Measurements from ENCODE around the gene DAPK3.

DAPK3 gene

GRCh38 chr19:3936506-3937442, 34.1 kb downstream of the DAPK3 start:
- no peaks in the 10 kb centered on the region for H3K27me3 ChIP-seq (ENCODE audit: control insufficient read depth, insufficient read depth, low read length)
- peaks cover 32% of the 10 kb centered on the region for H3K36me3 ChIP-seq (ENCODE audit: control insufficient read depth, insufficient read depth, low read length)
- no peak overlapping the region for H3K9ac ChIP-seq (ENCODE audit: low read depth, low read length)
- H3K4me1 ChIP-seq (ENCODE audit: control insufficient read depth, insufficient read depth, low read length): no peaks in the 10 kb centered on the region
- no peak overlapping the region for H3K4me3 ChIP-seq (ENCODE audit: low read depth, low read length)
- H3K9me3 ChIP-seq (ENCODE audit: control insufficient read depth, insufficient read depth, low read length): no peaks in the 10 kb centered on the region

GRCh38 chr19:3932931-3933810, 37.7 kb downstream of the DAPK3 start, which contains the start of gene NMRK2:
Gene NMRK2 (plus strand): TSS chr19:3933069. CDS start chr19:3933672, 603 bp downstream.
- H3K4me3 ChIP-seq (ENCODE audit: low read depth, low read length): peak within 1 kb of the TSS; percentile 57
- H3K9me3 ChIP-seq (ENCODE audit: control insufficient read depth, insufficient read depth, low read length): no peaks in the 10 kb centered on the region
- peak within 1 kb of the TSS; percentile 73 for H3K9ac ChIP-seq (ENCODE audit: low read depth, low read length)
- peaks cover 10% of the 10 kb centered on the region for H3K36me3 ChIP-seq (ENCODE audit: control insufficient read depth, insufficient read depth, low read length)
- H3K4me1 ChIP-seq (ENCODE audit: control insufficient read depth, insufficient read depth, low read length): no peaks in the 10 kb centered on the region
- H3K27me3 ChIP-seq (ENCODE audit: control insufficient read depth, insufficient read depth, low read length): no peaks in the 10 kb centered on the region

GRCh38 chr19:3931041-3931440, 39.9 kb downstream of the DAPK3 start:
- peaks cover 5% of the 10 kb centered on the region for H3K36me3 ChIP-seq (ENCODE audit: control insufficient read depth, insufficient read depth, low read length)
- no peak overlapping the region for H3K9ac ChIP-seq (ENCODE audit: low read depth, low read length)
- no peaks in the 10 kb centered on the region for H3K9me3 ChIP-seq (ENCODE audit: control insufficient read depth, insufficient read depth, low read length)
- H3K4me1 ChIP-seq (ENCODE audit: control insufficient read depth, insufficient read depth, low read length): no peaks in the 10 kb centered on the region
- H3K27me3 ChIP-seq (ENCODE audit: control insufficient read depth, insufficient read depth, low read length): no peaks in the 10 kb centered on the region
- H3K4me3 ChIP-seq (ENCODE audit: low read depth, low read length): no peak overlapping the region

- H3K9me3 ChIP-seq (ENCODE audit: control insufficient read depth, insufficient read depth, low read length): no peaks in the 10 kb centered on the region
- H3K36me3 ChIP-seq (ENCODE audit: control insufficient read depth, insufficient read depth, low read length): peaks cover 33% of the 10 kb centered on the region
These were observed 47.0 kb downstream of the DAPK3 start for GRCh38 chr19:3923912-3924311.

GRCh38 chr19:3923096-3923758, 47.7 kb downstream of the DAPK3 start:
- H3K36me3 ChIP-seq (ENCODE audit: control insufficient read depth, insufficient read depth, low read length): peaks cover 39% of the 10 kb centered on the region
- no peak overlapping the region for H3K4me3 ChIP-seq (ENCODE audit: low read depth, low read length)
- H3K27me3 ChIP-seq (ENCODE audit: control insufficient read depth, insufficient read depth, low read length): no peaks in the 10 kb centered on the region
- no peaks in the 10 kb centered on the region for H3K9me3 ChIP-seq (ENCODE audit: control insufficient read depth, insufficient read depth, low read length)
- H3K4me1 ChIP-seq (ENCODE audit: control insufficient read depth, insufficient read depth, low read length): no peaks in the 10 kb centered on the region
- no peak overlapping the region for H3K9ac ChIP-seq (ENCODE audit: low read depth, low read length)

More at GRCh38 chr19:3923912-3924311, 47.0 kb downstream of the DAPK3 start:
- no peak overlapping the region for H3K9ac ChIP-seq (ENCODE audit: low read depth, low read length)
- H3K4me1 ChIP-seq (ENCODE audit: control insufficient read depth, insufficient read depth, low read length): no peaks in the 10 kb centered on the region
- H3K4me3 ChIP-seq (ENCODE audit: low read depth, low read length): no peak overlapping the region
- no peaks in the 10 kb centered on the region for H3K27me3 ChIP-seq (ENCODE audit: control insufficient read depth, insufficient read depth, low read length)

GRCh38 chr19:3919793-3920192, 51.1 kb downstream of the DAPK3 start:
- Histone ChIP-seq H3K9me3 (ENCODE audit: control insufficient read depth, insufficient read depth, low read length) (no peaks in the 10 kb centered on the region), H3K9ac (ENCODE audit: low read depth, low read length) (no peak overlapping the region), H3K4me1 (ENCODE audit: control insufficient read depth, insufficient read depth, low read length) (no peaks in the 10 kb centered on the region), H3K27me3 (ENCODE audit: control insufficient read depth, insufficient read depth, low read length) (no peaks in the 10 kb centered on the region), H3K4me3 (ENCODE audit: low read depth, low read length) (no peak overlapping the region), H3K36me3 (ENCODE audit: control insufficient read depth, insufficient read depth, low read length) (peaks cover 42% of the 10 kb centered on the region)

- Histone ChIP-seq H3K9ac (ENCODE audit: low read depth, low read length) (no peak overlapping the region), H3K4me1 (ENCODE audit: control insufficient read depth, insufficient read depth, low read length) (no peaks in the 10 kb centered on the region), H3K27me3 (ENCODE audit: control insufficient read depth, insufficient read depth, low read length) (no peaks in the 10 kb centered on the region), H3K4me3 (ENCODE audit: low read depth, low read length) (no peak overlapping the region), H3K9me3 (ENCODE audit: control insufficient read depth, insufficient read depth, low read length) (no peaks in the 10 kb centered on the region), H3K36me3 (ENCODE audit: control insufficient read depth, insufficient read depth, low read length) (peaks cover 49% of the 10 kb centered on the region)
These were observed 54.9 kb downstream of the DAPK3 start for GRCh38 chr19:3916033-3916432.

- no peaks in the 10 kb centered on the region for H3K27me3 ChIP-seq (ENCODE audit: control insufficient read depth, insufficient read depth, low read length)
- peaks cover 6% of the 10 kb centered on the region for H3K9me3 ChIP-seq (ENCODE audit: control insufficient read depth, insufficient read depth, low read length)
- H3K4me3 ChIP-seq (ENCODE audit: low read depth, low read length): no peak overlapping the region
- H3K4me1 ChIP-seq (ENCODE audit: control insufficient read depth, insufficient read depth, low read length): no peaks in the 10 kb centered on the region
- H3K36me3 ChIP-seq (ENCODE audit: control insufficient read depth, insufficient read depth, low read length): peaks cover 54% of the 10 kb centered on the region
- H3K9ac ChIP-seq (ENCODE audit: low read depth, low read length): no peak overlapping the region
These were observed 56.7 kb downstream of the DAPK3 start for GRCh38 chr19:3914199-3914598.

- peaks cover 55% of the 10 kb centered on the region for H3K36me3 ChIP-seq (ENCODE audit: control insufficient read depth, insufficient read depth, low read length)
- peaks cover 6% of the 10 kb centered on the region for H3K9me3 ChIP-seq (ENCODE audit: control insufficient read depth, insufficient read depth, low read length)
- no peaks in the 10 kb centered on the region for H3K4me1 ChIP-seq (ENCODE audit: control insufficient read depth, insufficient read depth, low read length)
- no peaks in the 10 kb centered on the region for H3K27me3 ChIP-seq (ENCODE audit: control insufficient read depth, insufficient read depth, low read length)
- H3K4me3 ChIP-seq (ENCODE audit: low read depth, low read length): no peak overlapping the region
- H3K9ac ChIP-seq (ENCODE audit: low read depth, low read length): no peak overlapping the region
These were observed 60.8 kb downstream of the DAPK3 start for GRCh38 chr19:3910105-3910504.

Measured in iPS-15b (cell line).